ENCODE data around the gene TRA2B. TPM values are rescaled to one million over a fixed set of nuclear protein-coding genes. Genes with fewer than 3 reads are reported as not detected.

The TRA2B gene
- total RNA-seq (2014; rRNA removed; shearing (Covaris generic)): 176 and 232 TPM in 2 replicates

GRCh38 chr3:185937689-185938374 lies at the start of gene TRA2B:
TSS of gene TRA2B (minus strand) at chr3:185938014. CDS start at chr3:185937860, 154 bp downstream.
- in situ Hi-C loops (cut with HindIII; ENCODE audit: low sequenced_read_pairs): no loop called here
- peak; percentile 99 for DNase-seq (ENCODE audit: low spot score)

GRCh38 chr3:185986198-185986777 lies 48.5 kb upstream of the TRA2B start:
- in situ Hi-C loops (cut with HindIII; ENCODE audit: low sequenced_read_pairs): no loop called here
- DNase-seq (ENCODE audit: low spot score): no peak

DNA sequence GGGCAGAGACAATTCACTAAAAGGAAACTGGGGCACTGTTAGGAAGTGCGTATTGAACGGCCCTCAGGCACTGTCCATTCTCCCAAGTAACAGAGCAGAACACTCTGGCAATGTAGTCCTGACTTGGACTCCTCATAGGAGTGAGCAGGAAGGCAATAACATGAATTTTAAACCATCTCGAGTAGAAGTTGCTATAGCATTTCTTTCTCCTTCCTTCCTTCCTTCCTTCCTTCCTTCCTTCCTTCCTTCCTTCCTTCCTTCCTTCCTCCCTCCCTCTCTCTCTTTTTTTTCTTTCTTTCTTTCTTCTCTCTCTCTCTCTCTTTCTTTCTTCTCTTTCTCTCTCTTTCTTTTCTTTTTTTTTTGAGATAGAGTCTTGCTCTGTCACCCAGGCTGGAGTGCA lies 46.4 kb upstream of the TRA2B start:
- DNase-seq (ENCODE audit: low spot score): no peak
- in situ Hi-C loops (cut with HindIII; ENCODE audit: low sequenced_read_pairs): no loop called here

GRCh38 chr3:185983495-185984141 lies 45.8 kb upstream of the TRA2B start:
- peak; percentile 87 for DNase-seq (ENCODE audit: low spot score)
- in situ Hi-C loops (cut with HindIII; ENCODE audit: low sequenced_read_pairs): no loop called here

- in situ Hi-C loops (cut with HindIII; ENCODE audit: low sequenced_read_pairs): no loop called here
- DNase-seq (ENCODE audit: low spot score): no peak
These were observed 44.8 kb upstream of the TRA2B start for GRCh38 chr3:185982632-185983031.

- DNase-seq (ENCODE audit: low spot score): no peak
- in situ Hi-C loops (cut with HindIII; ENCODE audit: low sequenced_read_pairs): no loop called here
These were observed 43.8 kb upstream of the TRA2B start for GRCh38 chr3:185981621-185982020.

GRCh38 chr3:185979721-185980121 lies 41.9 kb upstream of the TRA2B start:
- DNase-seq (ENCODE audit: low spot score): no peak
- in situ Hi-C loops (cut with HindIII; ENCODE audit: low sequenced_read_pairs): no loop called here

DNA sequence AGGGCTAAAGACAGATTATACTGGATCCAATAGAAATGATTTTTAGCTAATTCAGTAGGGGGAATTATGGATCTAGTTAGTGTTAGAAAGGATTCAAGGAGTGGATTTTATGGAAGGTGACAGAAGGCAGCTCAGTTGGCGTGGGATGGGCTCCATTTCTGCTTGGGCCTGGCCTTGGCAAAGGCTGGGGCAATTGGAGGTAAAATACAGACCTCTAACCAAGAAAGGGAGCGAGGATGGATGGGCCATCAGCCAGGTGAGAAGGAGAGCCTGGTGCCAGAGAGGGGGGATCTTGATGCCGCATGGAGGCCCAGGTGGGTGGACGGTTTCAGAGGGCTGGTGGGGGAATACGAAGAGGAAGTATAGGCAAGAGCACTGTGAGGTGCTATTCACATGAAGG lies 40.7 kb upstream of the TRA2B start:
- in situ Hi-C loops (cut with HindIII; ENCODE audit: low sequenced_read_pairs): no loop called here
- peak; percentile 83 for DNase-seq (ENCODE audit: low spot score)

GRCh38 chr3:185977679-185978040 lies 39.8 kb upstream of the TRA2B start:
- no peak for DNase-seq (ENCODE audit: low spot score)
- in situ Hi-C loops (cut with HindIII; ENCODE audit: low sequenced_read_pairs): no loop called here

DNA sequence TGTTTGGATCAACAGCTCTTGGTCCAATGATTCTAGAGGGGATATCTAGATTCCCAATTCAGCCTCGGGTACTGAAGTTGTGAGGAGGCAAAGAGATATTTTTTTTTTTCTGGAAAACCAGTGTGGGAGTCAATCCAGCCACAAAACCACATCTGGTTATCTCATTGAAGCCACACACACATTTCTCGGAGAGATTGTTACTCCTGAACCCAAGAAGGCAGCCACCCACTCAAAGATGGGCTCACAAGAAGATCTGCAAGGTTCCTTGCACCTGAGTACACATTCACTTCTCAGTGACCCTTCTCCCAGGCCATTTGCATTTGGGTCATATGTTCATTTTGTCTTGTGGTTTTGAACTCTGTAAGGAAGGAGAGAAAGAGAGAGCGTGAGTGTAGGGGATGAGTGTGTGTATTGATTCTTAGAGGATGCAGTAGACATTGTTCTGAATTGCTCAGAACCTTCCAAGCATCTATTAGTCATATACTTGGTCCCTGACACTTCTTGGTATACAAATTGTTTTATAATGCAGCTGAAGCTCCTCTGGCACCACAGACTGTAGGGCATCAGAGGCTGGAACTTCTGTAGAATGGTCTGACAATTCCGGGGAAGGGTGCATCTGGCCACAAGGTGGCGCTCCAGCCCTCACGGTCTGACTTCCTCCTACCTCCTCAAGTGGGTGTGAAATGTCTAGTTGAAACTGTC lies 39.3 kb upstream of the TRA2B start:
- DNase-seq (ENCODE audit: low spot score): peak; percentile 74
- in situ Hi-C loops (cut with HindIII; ENCODE audit: low sequenced_read_pairs): no loop called here

- in situ Hi-C loops (cut with HindIII; ENCODE audit: low sequenced_read_pairs): no loop called here
- no peak for DNase-seq (ENCODE audit: low spot score)
These were observed 38.3 kb upstream of the TRA2B start for GRCh38 chr3:185976100-185976499.

GRCh38 chr3:185971579-185971978 lies 33.8 kb upstream of the TRA2B start:
- in situ Hi-C loops (cut with HindIII; ENCODE audit: low sequenced_read_pairs): no loop called here
- no peak for DNase-seq (ENCODE audit: low spot score)

GRCh38 chr3:185968168-185968567 lies 30.4 kb upstream of the TRA2B start:
- no peak for DNase-seq (ENCODE audit: low spot score)
- in situ Hi-C loops (cut with HindIII; ENCODE audit: low sequenced_read_pairs): no loop called here

GRCh38 chr3:185966655-185967054 lies 28.8 kb upstream of the TRA2B start:
- no peak for DNase-seq (ENCODE audit: low spot score)
- in situ Hi-C loops (cut with HindIII; ENCODE audit: low sequenced_read_pairs): no loop called here

- DNase-seq (ENCODE audit: low spot score): no peak
- in situ Hi-C loops (cut with HindIII; ENCODE audit: low sequenced_read_pairs): no loop called here
These were observed 27.7 kb upstream of the TRA2B start for GRCh38 chr3:185965496-185965895.

GRCh38 chr3:185961675-185962232 lies 23.9 kb upstream of the TRA2B start:
- in situ Hi-C loops (cut with HindIII; ENCODE audit: low sequenced_read_pairs): no loop called here

GRCh38 chr3:185960522-185961288 lies 22.9 kb upstream of the TRA2B start:
- in situ Hi-C loops (cut with HindIII; ENCODE audit: low sequenced_read_pairs): no loop called here
- no peak for DNase-seq (ENCODE audit: low spot score)

More at GRCh38 chr3:185961675-185962232, 23.9 kb upstream of the TRA2B start:
- DNase-seq (ENCODE audit: low spot score): no peak

DNA sequence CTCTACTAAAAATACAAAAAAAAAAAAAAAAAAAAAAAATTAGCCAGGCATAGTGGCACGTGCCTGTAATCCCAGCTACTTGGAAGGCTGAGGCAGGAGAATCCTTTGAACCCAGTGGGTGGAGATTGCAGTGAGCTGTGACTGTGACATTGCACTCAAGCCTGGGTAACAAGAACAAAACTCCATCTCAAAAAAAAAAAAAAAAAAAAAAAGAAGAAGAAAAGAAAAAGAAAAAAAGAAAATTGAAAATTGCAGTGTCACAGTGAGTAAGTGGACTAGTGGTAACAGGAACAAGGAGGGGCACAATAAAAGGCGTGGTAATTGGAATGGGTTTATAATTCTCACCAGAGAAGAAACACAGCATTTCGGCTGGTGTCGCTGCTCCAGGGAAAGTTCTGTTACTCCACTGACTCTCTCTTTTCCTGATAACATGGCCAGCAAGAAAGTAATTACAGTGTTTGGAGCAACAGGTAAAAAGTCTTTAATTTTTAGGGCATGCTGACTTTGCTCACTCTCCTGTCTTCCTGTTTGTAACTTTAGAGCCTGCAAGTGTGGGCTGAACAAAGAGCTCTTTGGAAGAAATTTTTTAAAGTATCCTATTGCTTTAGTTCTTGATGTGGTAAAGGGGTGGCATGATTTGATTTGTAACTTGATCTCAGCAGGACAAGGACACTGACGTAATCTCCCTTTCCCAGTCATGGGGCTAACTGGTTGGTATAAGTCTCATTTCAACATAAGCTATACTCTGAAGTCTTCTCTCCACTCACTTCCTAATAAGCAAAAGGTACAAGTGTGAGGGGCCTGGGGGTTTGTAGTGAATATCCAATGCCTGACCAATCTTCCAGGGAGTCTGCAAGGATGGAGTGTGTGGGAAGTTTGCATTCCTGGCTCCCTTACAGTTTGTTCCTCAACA lies 22.1 kb upstream of the TRA2B start:
- no peak for DNase-seq (ENCODE audit: low spot score)
- in situ Hi-C loops (cut with HindIII; ENCODE audit: low sequenced_read_pairs): no loop called here
